Mesenchymal stem cell (in vitro differentiated cells and primary cell): ENCODE measurements around the gene LACTB.

Experiments
- DNase-seq: peaks from one replicate; pipeline ENCODE4 v3.0.0-alpha.2; 2013
- H2AFZ ChIP-seq: one replicate; pipeline ENCODE4 v1.6.1; 2013; ENCODE audit warnings: low read depth, mild to moderate bottlenecking, control low read depth, inconsistent platforms, low read length, moderate library complexity
- H2AK5ac ChIP-seq: 2 replicates; pipeline ENCODE4 v1.6.1; 2013; ENCODE audit warnings: low read length, moderate library complexity, mild to moderate bottlenecking, inconsistent platforms; ENCODE audit not compliant: severe bottlenecking
- H2BK120ac ChIP-seq: one replicate; pipeline ENCODE4 v1.6.1; 2013; ENCODE audit warnings: low read depth, mild to moderate bottlenecking, inconsistent platforms, low read length, moderate library complexity
- H2BK12ac ChIP-seq, 2 experiments: one replicate each; pipeline ENCODE4 v1.6.1; 2013; ENCODE audit warnings: inconsistent platforms in 2 of 2, low read length in 2 of 2, mild to moderate bottlenecking in 2 of 2, moderate library complexity in 2 of 2, control low read depth in 1 of 2
- H2BK15ac ChIP-seq: one replicate; pipeline ENCODE4 v1.6.1; 2013; ENCODE audit warnings: mild to moderate bottlenecking, low read depth, inconsistent platforms; ENCODE audit not compliant: poor library complexity, severe bottlenecking
- H2BK5ac ChIP-seq: 2 replicates; pipeline ENCODE4 v1.6.1; 2013; ENCODE audit warnings: low read depth, mild to moderate bottlenecking, low read length, control low read depth, inconsistent platforms; ENCODE audit not compliant: poor library complexity, severe bottlenecking
- H3K14ac ChIP-seq, 2 experiments: one replicate each; pipeline ENCODE4 v1.6.1; 2013; ENCODE audit warnings: inconsistent platforms in 2 of 2, low read length in 2 of 2, control low read depth in 1 of 2, mild to moderate bottlenecking in 1 of 2, moderate library complexity in 1 of 2
- H3K18ac ChIP-seq, 2 experiments: one replicate each; pipeline ENCODE4 v1.6.1; 2013; ENCODE audit warnings: inconsistent platforms in 2 of 2, low read length in 2 of 2, control low read depth in 1 of 2, low read depth in 1 of 2, mild to moderate bottlenecking in 1 of 2
- H3K23ac ChIP-seq, 2 experiments: one replicate each; pipeline ENCODE4 v1.6.1; 2013; ENCODE audit warnings: inconsistent platforms in 2 of 2, low read length in 2 of 2, mild to moderate bottlenecking in 2 of 2, moderate library complexity in 2 of 2, control low read depth in 1 of 2
- H3K27ac ChIP-seq: 2 replicates; pipeline ENCODE4 v1.5.1; 2013; ENCODE audit warnings: mild to moderate bottlenecking, moderate library complexity, low read length, control low read depth, inconsistent platforms; ENCODE audit not compliant: poor library complexity, severe bottlenecking
- H3K27me3 ChIP-seq, 2 experiments: 2 replicates each; pipeline versions ENCODE4 v1.6.1 to v1.7.0; 2013; ENCODE audit warnings: low read length in 2 of 2, mild to moderate bottlenecking in 2 of 2, moderate library complexity in 2 of 2, control low read depth in 1 of 2, inconsistent platforms in 1 of 2; ENCODE audit not compliant: control insufficient read depth in 1 of 2, insufficient read depth in 1 of 2
- H3K36me3 ChIP-seq, 2 experiments: 2 replicates each; pipeline versions ENCODE4 v1.6.1 to v1.7.0; 2013; ENCODE audit warnings: low read length in 2 of 2, control low read depth in 1 of 2, inconsistent platforms in 1 of 2, low read depth in 1 of 2, mild to moderate bottlenecking in 1 of 2; ENCODE audit not compliant: insufficient read depth in 2 of 2, control insufficient read depth in 1 of 2
- H3K4ac ChIP-seq, 2 experiments: one replicate each; pipeline ENCODE4 v1.6.1; 2013; ENCODE audit warnings: inconsistent platforms in 2 of 2, low read length in 2 of 2, mild to moderate bottlenecking in 2 of 2, moderate library complexity in 2 of 2, control low read depth in 1 of 2, low read depth in 1 of 2
- H3K4me1 ChIP-seq: 2 replicates; pipeline ENCODE4 v1.6.1; 2013; ENCODE audit warnings: low read depth, low read length, control low read depth; ENCODE audit not compliant: control insufficient read depth, insufficient read depth
- H3K4me2 ChIP-seq: 2 replicates; pipeline ENCODE4 v1.6.1; 2013; ENCODE audit warnings: low read length, mild to moderate bottlenecking, inconsistent platforms; ENCODE audit not compliant: poor library complexity, severe bottlenecking
- H3K4me3 ChIP-seq, 2 experiments: 2 replicates each; pipeline versions ENCODE4 v1.5.1 to v1.7.0; 2013; ENCODE audit warnings: low read length in 2 of 2, mild to moderate bottlenecking in 2 of 2, control low read depth in 1 of 2, low read depth in 1 of 2; ENCODE audit not compliant: insufficient read depth in 1 of 2
- H3K79me1 ChIP-seq: replicated peaks from 2 replicates; pipeline ENCODE4 v1.6.1; 2013; ENCODE audit warnings: mild to moderate bottlenecking, control low read depth, low read length, inconsistent platforms; ENCODE audit not compliant: poor library complexity, severe bottlenecking
- H3K9ac ChIP-seq: 2 replicates; pipeline ENCODE4 v1.7.0; 2013; ENCODE audit warnings: mild to moderate bottlenecking, low read length, moderate library complexity
- H3K9me3 ChIP-seq: 2 replicates; pipeline ENCODE4 v1.7.0; 2013; ENCODE audit warnings: mild to moderate bottlenecking, low read length; ENCODE audit not compliant: control insufficient read depth
- H4K8ac ChIP-seq: one replicate; pipeline ENCODE4 v1.6.1; 2013; ENCODE audit warnings: inconsistent platforms, mild to moderate bottlenecking, low read length, moderate library complexity
- H4K91ac ChIP-seq: one replicate; pipeline ENCODE4 v1.6.1; 2013; ENCODE audit warnings: mild to moderate bottlenecking, low read length, inconsistent platforms
- WGBS: methylation state at CpG from one replicate; pipeline ENCODE4 v1.1.7; 2013; ENCODE audit warnings: mixed read lengths; 5-methylcytosine and 5-hydroxymethylcytosine counted together

The LACTB gene

DNA sequence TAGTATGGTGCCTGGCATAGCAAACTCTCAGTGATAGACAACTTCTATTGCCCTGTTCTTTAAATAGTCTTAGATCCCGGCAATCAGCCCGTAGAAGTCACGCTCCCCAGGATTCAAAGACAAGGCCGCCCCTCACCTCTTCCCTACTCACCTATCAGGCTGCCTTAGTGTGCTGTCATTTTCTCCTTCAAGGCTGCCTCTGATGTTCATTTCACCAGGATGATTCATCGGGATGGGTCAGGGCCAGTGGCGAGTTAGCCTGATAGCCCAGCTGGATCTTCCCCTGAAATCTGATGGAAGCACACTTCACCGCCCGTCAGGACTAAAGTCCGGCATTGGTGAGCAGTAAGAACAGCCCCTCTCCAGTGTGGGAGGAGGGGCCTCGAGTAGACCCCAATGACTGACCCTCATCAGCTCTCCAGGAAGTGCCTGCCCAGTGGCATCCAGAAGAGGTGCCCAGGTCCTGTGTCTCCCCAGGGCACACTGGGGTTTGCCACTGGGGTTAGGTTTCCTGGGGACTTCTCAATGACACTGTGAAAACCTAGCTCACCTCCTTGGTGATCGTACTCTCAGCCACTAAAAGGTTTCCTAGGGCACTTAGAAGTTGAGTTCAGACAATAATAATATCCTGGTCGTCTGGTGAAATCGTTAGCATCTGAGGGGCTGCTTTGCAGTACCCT lies 41.6 kb upstream of the LACTB start:
- peak overlapping the region; percentile 1 for H4K8ac ChIP-seq
- no peak overlapping the region for H3K23ac ChIP-seq
- H2BK5ac ChIP-seq: no peak overlapping the region
- peak overlapping the region; percentile 26 for H2BK15ac ChIP-seq
- H3K14ac ChIP-seq: no peak overlapping the region
- peak overlapping the region; percentile 24 for H2AK5ac ChIP-seq
- H4K91ac ChIP-seq: no peak overlapping the region
- peak overlapping the region in 1 of 2 experiments; percentile 24 for H3K18ac ChIP-seq
- DNase-seq: peak; percentile 51
- H2AFZ ChIP-seq: no peak overlapping the region
- H3K4me1 ChIP-seq: peaks cover 8% of the 10 kb centered on the region
- H2BK120ac ChIP-seq: no peak overlapping the region
- peak overlapping the region; percentile 3 for H3K27ac ChIP-seq
- peak overlapping the region in 1 of 2 experiments; percentile 7 for H3K4ac ChIP-seq
- H3K79me1 ChIP-seq: no peaks in the 10 kb centered on the region
- H3K36me3 ChIP-seq: no peaks in the 10 kb centered on the region
- WGBS: 82% methylated on average over 13 of the region's 13 CpGs
- H3K4me3 ChIP-seq: no peak overlapping the region
- H3K4me2 ChIP-seq: no peak overlapping the region
- no peak overlapping the region for H3K9ac ChIP-seq
- H3K9me3 ChIP-seq: no peaks in the 10 kb centered on the region
- peak overlapping the region; percentile 6 to 55 for H2BK12ac ChIP-seq
- no peaks in the 10 kb centered on the region for H3K27me3 ChIP-seq

DNA sequence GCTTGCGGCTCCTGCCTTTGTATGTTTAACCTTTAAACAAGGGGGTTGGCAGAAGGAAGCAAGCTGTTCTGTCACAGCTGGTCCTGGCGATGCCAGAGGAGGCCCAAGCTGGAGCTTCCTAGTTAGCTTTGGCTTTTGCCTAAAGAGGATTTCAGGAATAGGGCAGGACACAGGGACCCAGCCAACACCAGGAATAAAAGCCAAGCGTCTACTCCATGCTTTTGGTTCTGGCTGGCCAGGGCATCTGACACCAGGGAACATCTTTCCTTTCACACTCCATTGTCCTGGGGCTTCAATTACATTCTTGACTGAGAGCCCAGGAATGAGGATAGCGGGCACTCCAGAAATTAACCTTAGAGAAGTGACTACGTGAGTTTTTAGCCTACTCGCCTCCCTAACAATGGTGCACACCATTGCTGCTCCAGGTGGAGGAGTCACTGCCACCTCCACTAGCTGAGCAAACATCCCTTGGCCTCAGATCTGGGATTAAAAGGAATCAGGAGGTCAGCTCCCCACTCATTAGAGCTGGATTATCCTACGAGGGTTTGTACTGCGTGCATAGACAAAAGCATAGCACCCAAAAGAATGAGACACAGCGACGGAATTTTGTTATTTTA lies 40.9 kb upstream of the LACTB start:
- H3K27me3 ChIP-seq: no peaks in the 10 kb centered on the region
- H3K4me2 ChIP-seq: no peak overlapping the region
- H2AFZ ChIP-seq: no peak overlapping the region
- H3K23ac ChIP-seq: no peak overlapping the region
- no peaks in the 10 kb centered on the region for H3K9me3 ChIP-seq
- 94% methylated on average over 10 of the region's 10 CpGs for WGBS
- H3K9ac ChIP-seq: no peak overlapping the region
- no peak for DNase-seq
- no peak overlapping the region for H2BK15ac ChIP-seq
- H3K4me1 ChIP-seq: peaks cover 5% of the 10 kb centered on the region
- H4K91ac ChIP-seq: no peak overlapping the region
- H3K18ac ChIP-seq: no peak overlapping the region
- no peak overlapping the region for H2BK5ac ChIP-seq
- no peak overlapping the region for H2BK12ac ChIP-seq
- no peaks in the 10 kb centered on the region for H3K79me1 ChIP-seq
- H2AK5ac ChIP-seq: peak overlapping the region; percentile 24
- no peak overlapping the region for H4K8ac ChIP-seq
- no peak overlapping the region for H2BK120ac ChIP-seq
- H3K36me3 ChIP-seq: no peaks in the 10 kb centered on the region
- H3K27ac ChIP-seq: no peak overlapping the region
- H3K4me3 ChIP-seq: no peak overlapping the region
- no peak overlapping the region for H3K14ac ChIP-seq
- H3K4ac ChIP-seq: no peak overlapping the region

GRCh38 chr15:63082366-63082765 lies 39.3 kb upstream of the LACTB start:
- WGBS: 100% methylated on average over 1 of the region's 4 CpGs
- Histone ChIP-seq H3K4ac (no peak overlapping the region), H2BK5ac (no peak overlapping the region), H3K27ac (no peak overlapping the region), H2BK15ac (no peak overlapping the region), H2BK120ac (peak overlapping the region; percentile 8), H3K9me3 (no peaks in the 10 kb centered on the region), H3K4me2 (no peak overlapping the region), H3K14ac (no peak overlapping the region), H3K79me1 (no peaks in the 10 kb centered on the region), H2AFZ (no peak overlapping the region), H3K4me1 (peaks cover 5% of the 10 kb centered on the region), H3K4me3 (no peak overlapping the region), H3K9ac (no peak overlapping the region), H3K27me3 (no peaks in the 10 kb centered on the region), H3K23ac (no peak overlapping the region), H4K8ac (no peak overlapping the region), H2BK12ac (peak overlapping the region in 1 of 2 experiments; percentile 34), H2AK5ac (no peak overlapping the region), H3K18ac (no peak overlapping the region), H4K91ac (no peak overlapping the region), H3K36me3 (no peaks in the 10 kb centered on the region)
- DNase-seq: no peak

- Histone ChIP-seq H3K9ac (no peak overlapping the region), H3K27me3 (no peaks in the 10 kb centered on the region), H3K79me1 (no peaks in the 10 kb centered on the region), H3K36me3 (no peaks in the 10 kb centered on the region), H3K4me1 (peaks cover 6% of the 10 kb centered on the region), H3K18ac (no peak overlapping the region), H3K23ac (no peak overlapping the region), H3K14ac (peak overlapping the region in 1 of 2 experiments; percentile 22), H2BK120ac (no peak overlapping the region), H2AFZ (no peak overlapping the region), H3K27ac (no peak overlapping the region), H4K8ac (no peak overlapping the region), H3K9me3 (no peaks in the 10 kb centered on the region), H2BK15ac (no peak overlapping the region), H4K91ac (no peak overlapping the region), H2AK5ac (no peak overlapping the region), H2BK5ac (no peak overlapping the region), H2BK12ac (peak overlapping the region in 1 of 2 experiments; percentile 20), H3K4me2 (no peak overlapping the region), H3K4ac (no peak overlapping the region), H3K4me3 (no peak overlapping the region)
- no peak for DNase-seq
- WGBS: 58% methylated on average over 12 of the region's 12 CpGs
Measured at GRCh38 chr15:63083044-63083443, 38.6 kb upstream of the LACTB start.
